ENCODE data around the gene MLLT1. TPM values are rescaled to one million over a fixed set of nuclear protein-coding genes. Genes with fewer than 3 reads are reported as not detected.

MLLT1 gene
- total RNA-seq, 1 experiment from 2014 or later = 19.6 TPM

- DNase-seq (ENCODE audit: low read depth) = no peak
Measured at GRCh38 chr19:6221878-6222746, 57.7 kb downstream of the MLLT1 start.

GRCh38 chr19:6221220-6221877 is 58.4 kb downstream of the MLLT1 start:
- no peak for DNase-seq (ENCODE audit: low read depth)

DNA sequence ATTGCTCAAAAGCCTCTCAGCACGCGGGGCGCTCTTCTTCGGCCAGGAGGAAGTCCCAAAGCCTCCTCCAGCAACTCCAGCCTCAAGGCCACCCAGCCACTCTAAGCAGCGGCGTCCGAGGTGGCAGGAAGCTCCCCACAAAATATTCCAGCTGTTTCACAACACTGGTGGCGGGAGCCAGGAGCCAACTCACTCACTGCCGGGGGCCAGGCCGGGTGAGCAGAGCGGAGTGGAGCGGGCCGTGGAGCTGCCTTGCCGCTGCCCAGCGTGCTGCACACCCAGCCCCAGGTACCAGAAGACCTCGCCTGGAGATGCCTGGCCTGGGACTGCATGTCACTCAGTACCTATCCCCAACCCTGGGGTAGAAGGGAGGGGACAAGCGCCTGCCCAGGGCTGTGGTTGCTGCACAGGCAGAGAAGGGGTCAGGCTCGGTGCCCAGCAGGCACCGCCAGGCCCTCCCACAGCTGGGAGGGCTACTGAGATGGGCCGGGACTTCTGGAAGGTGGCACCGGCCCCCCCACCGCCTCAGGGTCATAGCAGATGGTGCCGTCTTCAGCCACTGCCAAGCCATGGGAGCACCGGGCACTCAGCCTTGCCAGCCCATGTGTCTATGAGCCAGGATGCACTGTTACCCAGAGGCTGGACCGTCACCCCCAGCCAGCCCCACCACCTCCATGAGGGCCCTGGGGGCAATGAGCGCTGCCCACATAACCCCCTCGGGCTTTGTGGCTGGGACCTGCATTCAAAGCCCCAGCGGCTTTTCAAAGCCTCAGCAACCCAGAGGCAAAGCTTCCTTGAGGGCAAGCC is 59.2 kb downstream of the MLLT1 start:
- DNase-seq (ENCODE audit: low read depth) = peak; percentile 6

GRCh38 chr19:6219586-6220290 is 60.0 kb downstream of the MLLT1 start:
- no peak for DNase-seq (ENCODE audit: low read depth)

GRCh38 chr19:6219147-6219525 is 60.6 kb downstream of the MLLT1 start:
- DNase-seq (ENCODE audit: low read depth) = no peak

DNA sequence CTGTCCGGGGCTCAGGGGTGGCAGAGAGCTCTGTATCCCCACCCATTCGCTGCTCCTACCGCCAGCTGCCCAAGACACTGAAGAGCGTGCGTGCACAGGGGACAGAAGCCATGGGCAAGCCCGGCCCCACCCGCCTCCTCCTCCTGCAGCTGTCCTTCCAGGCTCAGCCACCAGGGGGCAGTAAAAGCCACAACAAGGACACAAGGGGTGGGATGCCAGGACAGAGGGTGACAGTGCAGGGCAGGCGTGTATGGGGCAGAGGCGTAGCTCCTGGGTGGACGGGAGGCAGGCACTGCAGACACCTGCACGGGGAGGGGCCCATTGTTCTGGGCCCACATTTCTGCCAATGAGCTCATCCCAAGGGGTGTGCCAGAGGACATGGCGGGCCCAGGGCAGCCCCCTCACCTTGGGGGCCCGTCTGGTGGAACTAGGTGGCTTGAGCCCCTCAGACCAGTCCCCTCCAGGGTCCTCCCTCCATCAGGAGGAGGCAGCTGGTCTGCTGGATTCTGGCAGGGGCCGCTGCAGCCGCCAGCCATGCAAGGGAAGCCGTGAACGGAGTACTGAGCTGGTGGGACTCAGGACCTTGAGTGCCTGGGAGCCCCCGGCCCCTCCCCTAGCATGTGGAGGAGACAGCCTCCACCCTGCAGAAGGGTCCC is 61.2 kb downstream of the MLLT1 start:
- DNase-seq (ENCODE audit: low read depth) = peak; percentile 79

- DNase-seq (ENCODE audit: low read depth) = no peak
Measured at GRCh38 chr19:6217752-6218334, 61.9 kb downstream of the MLLT1 start.

DNA sequence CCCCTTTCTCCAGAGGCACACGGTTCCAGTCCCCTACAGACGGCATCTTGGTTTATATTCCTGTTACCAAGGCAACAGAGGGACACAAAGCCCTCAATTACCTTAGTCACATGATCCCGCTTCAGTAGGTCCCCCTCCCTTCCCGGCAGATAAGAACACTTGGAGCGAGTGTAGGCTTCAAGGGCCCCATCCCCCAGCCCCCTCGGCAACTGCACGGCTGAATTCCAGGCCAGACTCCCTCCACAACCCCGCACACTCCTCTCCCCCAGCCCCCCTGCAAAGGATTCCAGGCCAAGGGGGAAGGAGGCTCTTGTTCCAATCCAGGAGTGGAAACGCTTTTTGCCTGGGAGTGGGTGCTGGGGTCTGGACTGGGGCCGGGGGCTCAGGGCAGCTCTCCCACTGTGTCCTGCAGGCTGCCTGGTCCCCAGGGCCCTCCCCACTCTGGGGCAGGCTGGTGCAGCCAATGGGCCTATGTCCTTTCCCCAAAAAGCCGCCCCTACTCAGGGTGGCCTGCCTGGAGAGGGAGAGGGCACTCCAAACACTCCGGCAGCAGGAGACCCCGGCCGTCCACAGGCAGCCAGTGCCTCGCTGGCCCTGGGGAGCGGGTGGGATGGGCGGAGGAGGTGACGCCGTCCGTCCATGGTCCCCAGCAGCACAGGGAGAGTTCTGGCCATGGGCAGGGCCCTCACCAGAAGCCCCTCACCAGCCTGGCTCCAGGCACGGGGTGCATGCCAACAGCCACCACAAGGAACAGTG is 62.6 kb downstream of the MLLT1 start:
- DNase-seq (ENCODE audit: low read depth) = no peak

DNA sequence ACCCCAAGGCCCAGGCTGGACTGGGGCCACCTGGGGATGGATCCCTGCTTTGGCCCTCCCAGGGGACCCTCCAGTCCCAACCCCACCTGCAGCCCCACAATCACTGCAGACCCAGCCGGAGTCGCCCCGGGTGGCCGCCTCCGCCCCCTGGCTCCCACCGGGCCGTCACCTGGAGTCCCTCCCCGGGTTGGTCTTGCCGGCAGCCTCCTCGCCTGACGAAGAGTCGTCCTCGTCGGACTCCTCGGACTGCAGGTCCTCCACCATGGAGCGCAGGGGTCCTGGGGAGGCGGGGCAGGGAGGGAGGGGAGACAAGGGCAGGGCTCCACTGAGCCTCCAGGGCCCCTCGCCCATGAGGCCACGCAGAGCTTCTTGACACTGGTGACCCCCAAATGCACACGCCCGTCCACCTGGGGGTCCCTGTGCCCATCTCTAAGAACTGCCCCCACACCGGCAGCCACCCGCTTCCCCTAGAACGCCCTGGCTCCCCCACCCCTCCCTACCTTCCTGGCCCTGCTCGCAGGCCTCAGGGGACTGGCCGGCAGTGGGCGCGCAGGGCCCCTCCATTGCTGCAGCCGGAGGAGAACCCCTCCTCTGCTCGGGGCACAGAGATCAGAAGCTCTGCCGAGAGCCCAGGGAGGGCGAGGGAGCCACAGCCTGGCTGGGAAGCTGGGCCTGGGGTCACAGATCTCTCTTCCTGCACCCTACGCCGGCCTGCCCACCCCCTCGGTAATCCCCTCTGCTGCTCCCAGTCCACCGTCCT is 63.4 kb downstream of the MLLT1 start:
- no peak for DNase-seq (ENCODE audit: low read depth)

GRCh38 chr19:6215701-6216235 is 64.0 kb downstream of the MLLT1 start:
- DNase-seq (ENCODE audit: low read depth) = no peak

DNA sequence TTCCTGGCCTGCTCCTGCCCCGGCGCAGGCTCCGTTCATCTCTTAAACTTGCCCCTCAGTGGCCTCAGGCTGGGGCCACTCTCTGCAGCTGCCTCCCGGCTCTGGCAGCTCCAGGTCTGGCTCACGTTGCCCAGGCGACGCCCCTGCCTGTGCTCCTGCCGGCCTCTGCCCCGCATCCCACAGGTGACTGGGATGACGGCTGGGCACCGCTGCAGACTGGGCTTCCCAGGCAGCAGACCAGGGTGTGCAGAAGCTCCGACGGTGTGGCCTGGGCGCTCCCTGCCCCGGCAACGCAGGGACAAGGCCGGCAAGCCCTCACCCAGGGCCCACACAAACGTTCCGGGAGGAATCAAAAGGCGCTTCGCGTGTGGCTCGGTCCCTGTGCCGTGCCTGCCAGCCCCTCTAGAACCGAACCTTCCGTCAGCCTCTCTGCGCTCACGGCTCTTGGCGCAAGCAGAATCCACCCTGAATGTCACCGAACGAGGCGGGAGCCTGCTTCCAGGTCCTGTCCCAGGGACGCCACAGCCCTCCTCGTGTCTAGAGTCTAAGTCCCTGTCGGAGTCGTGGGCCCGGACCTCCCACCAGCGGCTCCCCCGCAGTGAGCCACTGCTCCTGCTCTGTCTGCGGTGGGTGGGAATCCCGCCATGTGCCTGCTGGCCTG is 64.8 kb downstream of the MLLT1 start:
- DNase-seq (ENCODE audit: low read depth) = no peak

DNA sequence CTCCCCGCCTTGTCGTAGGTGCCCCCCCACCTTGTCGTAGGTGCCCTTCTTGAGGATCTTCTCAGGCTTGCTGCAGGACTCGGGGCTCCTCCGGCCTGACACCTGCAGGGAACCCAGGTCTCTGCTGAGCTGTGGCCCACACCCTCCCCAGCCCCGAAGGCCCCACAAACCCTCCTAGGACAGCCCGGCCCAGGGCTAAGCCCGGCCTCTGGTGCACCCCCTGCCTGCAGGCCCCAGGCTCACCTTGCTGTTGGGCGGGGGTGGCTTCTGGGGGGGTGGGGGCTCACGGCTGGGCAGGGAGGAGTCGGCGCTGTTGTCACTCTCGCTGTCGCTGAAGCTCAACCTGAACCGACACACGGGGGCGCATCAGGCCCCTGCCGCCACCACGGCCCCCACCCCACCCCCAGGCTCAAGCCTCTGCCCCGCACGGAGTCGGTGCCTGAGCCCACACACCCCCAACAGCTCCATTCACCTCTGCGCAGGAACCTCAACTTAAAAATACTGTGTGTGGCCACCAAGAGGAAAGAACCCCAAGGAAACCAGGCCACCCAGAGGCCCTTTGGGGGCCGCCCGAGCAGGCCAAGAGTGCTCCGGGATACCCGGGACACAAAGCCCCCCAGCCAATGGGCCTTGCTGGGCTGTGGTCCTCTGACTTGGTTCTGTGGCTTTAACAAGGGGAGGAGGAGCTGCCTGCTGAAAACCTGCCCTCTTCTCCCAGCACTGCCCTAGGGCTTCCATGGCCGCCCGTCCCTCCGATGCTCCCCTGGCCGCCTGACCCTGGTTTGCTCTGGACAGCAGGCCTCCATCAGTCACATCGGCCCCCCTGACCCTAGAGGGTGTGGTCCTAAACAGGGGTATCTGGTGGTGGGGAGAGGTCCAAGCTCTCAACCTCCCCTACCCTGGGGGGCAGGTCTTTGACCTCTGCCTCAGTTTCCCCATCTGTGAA is 65.8 kb downstream of the MLLT1 start:
- no peak for DNase-seq (ENCODE audit: low read depth)

- no peak for DNase-seq (ENCODE audit: low read depth)
Measured at GRCh38 chr19:6213266-6213595, 66.5 kb downstream of the MLLT1 start.

- DNase-seq (ENCODE audit: low read depth) = no peak
Measured at GRCh38 chr19:6212403-6213265, 67.1 kb downstream of the MLLT1 start.

GRCh38 chr19:6211632-6212402 is 68.0 kb downstream of the MLLT1 start:
- no peak for DNase-seq (ENCODE audit: low read depth)
